ENCODE data around the gene NYAP2. TPM values are rescaled to one million over a fixed set of nuclear protein-coding genes. Genes with fewer than 3 reads are reported as not detected.

The NYAP2 gene
- total RNA-seq: not detected
- long read RNA-seq: 0 reads

- intact Hi-C loops (cut with micrococcal nuclease): no loop called here
These were observed at the start of gene NYAP2 for GRCh38 chr2:225399504-225399903. Gene NYAP2, plus strand, starts transcription at chr2:225399710. Its CDS starts 9,171 bp downstream, at chr2:225408881.

GRCh38 chr2:225353579-225354085 lies 45.9 kb upstream of the NYAP2 start:
- DNase-seq: no peak
- Histone ChIP-seq H3K4me1 (no peaks in the 10 kb centered on the region), H3K4me3 (no peak overlapping the region), H3K27me3 (ENCODE audit: low read depth) (no peaks in the 10 kb centered on the region), H3K36me3 (no peaks in the 10 kb centered on the region), H3K27ac (replicated peaks) (no peak overlapping the region), H3K9me3 (replicated peaks) (no peaks in the 10 kb centered on the region)
- intact Hi-C loops (cut with micrococcal nuclease): no loop called here
- TF ChIP-seq CTCF (IDR thresholded peaks at IDR 0.05; ENCODE audit: borderline replicate concordance): no peak

More at GRCh38 chr2:225399504-225399903, at the start of gene NYAP2:
- Histone ChIP-seq H3K4me3 (no peak within 1 kb of the TSS), H3K36me3 (no peaks in the 10 kb centered on the region), H3K4me1 (no peaks in the 10 kb centered on the region), H3K27ac (replicated peaks) (no peak within 1 kb of the TSS), H3K27me3 (ENCODE audit: low read depth) (no peaks in the 10 kb centered on the region), H3K9me3 (replicated peaks) (no peaks in the 10 kb centered on the region)
- no peak for TF ChIP-seq CTCF (IDR thresholded peaks at IDR 0.05; ENCODE audit: borderline replicate concordance)
- no peak for DNase-seq

GRCh38 chr2:225354281-225354774 lies 45.2 kb upstream of the NYAP2 start:
- TF ChIP-seq CTCF (IDR thresholded peaks at IDR 0.05; ENCODE audit: borderline replicate concordance): no peak
- DNase-seq: no peak
- no peak overlapping the region for H3K4me3 ChIP-seq
- no peaks in the 10 kb centered on the region for H3K27me3 ChIP-seq (ENCODE audit: low read depth)
- intact Hi-C loops (cut with micrococcal nuclease): no loop called here
- no peak overlapping the region for H3K27ac ChIP-seq (replicated peaks)
- H3K9me3 ChIP-seq (replicated peaks): no peaks in the 10 kb centered on the region
- no peaks in the 10 kb centered on the region for H3K4me1 ChIP-seq
- H3K36me3 ChIP-seq: no peaks in the 10 kb centered on the region

GRCh38 chr2:225355788-225356187 lies 43.7 kb upstream of the NYAP2 start:
- H3K4me3 ChIP-seq: no peak overlapping the region
- H3K27me3 ChIP-seq (ENCODE audit: low read depth): no peaks in the 10 kb centered on the region
- H3K9me3 ChIP-seq (replicated peaks): no peaks in the 10 kb centered on the region
- intact Hi-C loops (cut with micrococcal nuclease): no loop called here
- H3K36me3 ChIP-seq: no peaks in the 10 kb centered on the region
- no peaks in the 10 kb centered on the region for H3K4me1 ChIP-seq
- TF ChIP-seq CTCF (IDR thresholded peaks at IDR 0.05; ENCODE audit: borderline replicate concordance): no peak
- no peak for DNase-seq
- no peak overlapping the region for H3K27ac ChIP-seq (replicated peaks)

DNA sequence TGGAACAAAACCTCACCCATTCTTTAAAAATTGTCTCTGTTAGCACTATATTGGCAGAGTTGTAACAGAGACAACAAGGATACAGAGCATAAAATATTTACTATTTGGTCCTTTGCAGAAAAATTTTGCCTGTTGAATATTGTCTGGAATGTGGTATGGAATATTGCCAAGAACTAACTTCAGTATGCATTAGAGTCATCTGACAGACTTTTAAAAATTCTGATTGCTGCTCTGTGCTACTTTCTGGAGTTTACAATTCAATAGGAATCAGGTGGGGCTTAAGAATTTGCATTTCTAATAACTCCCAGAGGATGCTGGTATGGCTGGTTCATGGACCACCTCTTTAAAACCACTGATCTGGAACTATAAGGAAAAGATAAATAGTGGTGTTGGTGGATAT lies 32.8 kb upstream of the NYAP2 start:
- H3K4me1 ChIP-seq: no peaks in the 10 kb centered on the region
- intact Hi-C loops (cut with micrococcal nuclease): no loop called here
- H3K27me3 ChIP-seq (ENCODE audit: low read depth): no peaks in the 10 kb centered on the region
- H3K27ac ChIP-seq (replicated peaks): no peak overlapping the region
- no peaks in the 10 kb centered on the region for H3K36me3 ChIP-seq
- no peak overlapping the region for H3K4me3 ChIP-seq
- no peak for DNase-seq
- TF ChIP-seq CTCF (IDR thresholded peaks at IDR 0.05; ENCODE audit: borderline replicate concordance): no peak
- H3K9me3 ChIP-seq (replicated peaks): no peaks in the 10 kb centered on the region
